ENCODE data around the gene EFEMP1. TPM values are rescaled to one million over a fixed set of nuclear protein-coding genes. Genes with fewer than 3 reads are reported as not detected.

Gene EFEMP1
- total RNA-seq, 1 experiment from 2014 or later: not detected

DNA sequence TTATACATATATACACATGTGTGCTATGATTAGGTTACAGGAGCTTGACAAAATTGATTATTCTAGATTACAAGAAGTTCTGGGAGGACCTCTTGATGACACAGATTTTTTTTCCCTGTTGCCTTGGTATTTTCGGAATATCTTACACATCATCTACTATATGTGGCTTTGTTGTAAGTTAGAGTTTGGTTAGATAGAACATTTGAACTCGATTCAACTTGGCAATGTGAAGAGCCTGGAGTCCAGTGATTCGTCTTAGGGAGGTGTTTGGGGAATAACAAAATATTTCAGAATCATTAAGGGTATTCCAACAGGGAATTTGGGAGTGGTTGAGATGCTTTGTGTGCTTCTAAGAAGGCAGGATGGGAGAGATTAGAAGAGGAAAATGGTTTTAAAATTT, 39.3 kb upstream of the EFEMP1 start:
- CTCF ChIA-PET: interaction anchor here (5.7 kb wide), 1 partner anchor 191 kb away, joined by 57 read pairs; no protein-coding TSS in a partner anchor
- Mint-ChIP-seq H3K4me3 (ENCODE audit: unreplicated experiment) (no peak overlapping the region), H3K27ac (ENCODE audit: unreplicated experiment) (no peak overlapping the region), H3K4me1 (ENCODE audit: low read depth, unreplicated experiment) (peaks cover 21% of the 10 kb centered on the region), H3K27me3 (ENCODE audit: insufficient read depth, unreplicated experiment) (no peaks in the 10 kb centered on the region), H3K9me3 (ENCODE audit: unreplicated experiment) (no peaks in the 10 kb centered on the region), H3K36me3 (ENCODE audit: insufficient read depth, unreplicated experiment) (no peaks in the 10 kb centered on the region)
- no TSS peak for BruUV-seq (replicated peaks)
- POLR2A ChIA-PET: no interaction called here
- Histone ChIP-seq H3K4me3 (ENCODE audit: low read depth, low read length) (no peak overlapping the region), H3K27me3 (replicated peaks; ENCODE audit: control insufficient read depth, insufficient read depth, low read length) (no peaks in the 10 kb centered on the region), H3K4me1 (peaks cover 13% of the 10 kb centered on the region), H3K36me3 (ENCODE audit: control insufficient read depth, insufficient read depth, low read length) (no peaks in the 10 kb centered on the region), H3K9me3 (no peaks in the 10 kb centered on the region)
- TF ChIP-seq, protein P1, sequence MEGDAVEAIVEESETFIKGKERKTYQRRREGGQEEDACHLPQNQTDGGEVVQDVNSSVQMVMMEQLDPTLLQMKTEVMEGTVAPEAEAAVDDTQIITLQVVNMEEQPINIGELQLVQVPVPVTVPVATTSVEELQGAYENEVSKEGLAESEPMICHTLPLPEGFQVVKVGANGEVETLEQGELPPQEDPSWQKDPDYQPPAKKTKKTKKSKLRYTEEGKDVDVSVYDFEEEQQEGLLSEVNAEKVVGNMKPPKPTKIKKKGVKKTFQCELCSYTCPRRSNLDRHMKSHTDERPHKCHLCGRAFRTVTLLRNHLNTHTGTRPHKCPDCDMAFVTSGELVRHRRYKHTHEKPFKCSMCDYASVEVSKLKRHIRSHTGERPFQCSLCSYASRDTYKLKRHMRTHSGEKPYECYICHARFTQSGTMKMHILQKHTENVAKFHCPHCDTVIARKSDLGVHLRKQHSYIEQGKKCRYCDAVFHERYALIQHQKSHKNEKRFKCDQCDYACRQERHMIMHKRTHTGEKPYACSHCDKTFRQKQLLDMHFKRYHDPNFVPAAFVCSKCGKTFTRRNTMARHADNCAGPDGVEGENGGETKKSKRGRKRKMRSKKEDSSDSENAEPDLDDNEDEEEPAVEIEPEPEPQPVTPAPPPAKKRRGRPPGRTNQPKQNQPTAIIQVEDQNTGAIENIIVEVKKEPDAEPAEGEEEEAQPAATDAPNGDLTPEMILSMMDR (IDR thresholded peaks at IDR 0.05; ENCODE audit: insufficient read depth in 1 of 2, low read depth in 1 of 2, low read length in 1 of 2, severe bottlenecking in 1 of 2, unreplicated experiment in 1 of 2): no peak
- DNase-seq: no peak
- intact Hi-C loops (cut with micrococcal nuclease; ENCODE audit: unreplicated experiment): no loop called here

DNA sequence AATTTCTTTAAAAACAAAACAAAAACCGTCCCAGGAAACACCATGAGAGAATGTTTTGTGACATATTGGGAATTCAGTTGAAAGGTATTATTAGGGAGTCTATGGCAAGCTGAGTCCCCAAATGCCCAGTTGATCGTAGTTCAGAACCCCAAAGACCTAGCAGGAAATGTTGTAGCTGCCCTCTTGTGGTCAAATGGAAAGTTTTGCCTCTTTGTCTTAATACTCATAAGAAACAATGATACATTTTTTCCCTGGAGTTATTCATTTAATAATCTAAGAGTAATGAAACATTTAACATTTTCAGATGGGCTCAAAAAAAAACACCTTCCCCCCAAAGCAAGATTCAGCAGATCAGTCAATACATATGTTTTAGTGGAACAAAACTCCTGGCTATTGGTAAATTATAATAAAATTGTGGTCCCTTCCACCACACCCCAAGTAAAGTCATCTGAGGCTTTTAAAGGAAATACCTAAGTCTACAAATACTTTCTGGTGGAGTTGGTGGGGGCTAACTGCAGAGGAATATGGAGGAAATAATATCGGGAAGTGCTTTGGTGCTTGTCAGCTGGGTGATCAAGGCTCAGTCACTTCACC, 37.8 kb upstream of the EFEMP1 start:
- H3K27me3 ChIP-seq (replicated peaks; ENCODE audit: control insufficient read depth, insufficient read depth, low read length): no peaks in the 10 kb centered on the region
- POLR2A ChIA-PET: no interaction called here
- CTCF ChIA-PET: interaction anchor here (1.1 to 5.7 kb wide), 3 partner anchors 190 to 248 kb away, joined by 3 to 57 read pairs (median 3); no protein-coding TSS in a partner anchor
- TF ChIP-seq, protein P1 (IDR thresholded peaks at IDR 0.05; ENCODE audit: insufficient read depth in 1 of 2, low read depth in 1 of 2, low read length in 1 of 2, severe bottlenecking in 1 of 2, unreplicated experiment in 1 of 2): peak; percentile 66 to 83
- no peak overlapping the region for H3K4me3 ChIP-seq (ENCODE audit: low read depth, low read length)
- H3K36me3 ChIP-seq (ENCODE audit: control insufficient read depth, insufficient read depth, low read length): no peaks in the 10 kb centered on the region
- H3K4me1 ChIP-seq: peaks cover 14% of the 10 kb centered on the region
- DNase-seq: peak in 1 of 2 experiments; percentile 42
- Mint-ChIP-seq H3K4me3 (ENCODE audit: unreplicated experiment) (no peak overlapping the region), H3K27me3 (ENCODE audit: insufficient read depth, unreplicated experiment) (no peaks in the 10 kb centered on the region), H3K27ac (ENCODE audit: unreplicated experiment) (peak overlapping the region; percentile 31), H3K4me1 (ENCODE audit: low read depth, unreplicated experiment) (peaks cover 21% of the 10 kb centered on the region), H3K36me3 (ENCODE audit: insufficient read depth, unreplicated experiment) (no peaks in the 10 kb centered on the region), H3K9me3 (ENCODE audit: unreplicated experiment) (no peaks in the 10 kb centered on the region)
- no TSS peak for BruUV-seq (replicated peaks)
- intact Hi-C loops (cut with micrococcal nuclease; ENCODE audit: unreplicated experiment): loop anchor here (1.0 to 2.0 kb wide), 5 partner anchors 47 to 274 kb away; no protein-coding TSS in a partner anchor
- H3K9me3 ChIP-seq: no peaks in the 10 kb centered on the region

DNA sequence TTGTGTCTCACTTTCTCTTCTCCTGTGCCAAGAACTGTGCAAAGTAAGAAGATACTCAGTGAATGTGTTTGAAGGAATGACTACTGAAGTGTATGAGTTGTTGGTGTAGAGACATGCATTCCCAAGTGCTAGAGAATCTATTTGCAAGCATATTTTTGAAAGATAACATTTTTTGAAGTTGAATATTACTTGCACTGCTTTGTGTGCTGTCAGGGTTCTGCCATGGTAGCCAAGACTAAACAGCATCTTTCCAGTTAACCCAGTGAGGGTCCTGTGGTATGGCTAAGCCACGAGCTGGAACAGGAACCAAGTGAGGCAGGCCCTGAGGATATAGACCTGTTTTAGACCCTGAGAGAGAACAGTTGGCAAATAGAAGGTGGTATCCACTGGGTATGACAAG, 35.2 kb upstream of the EFEMP1 start:
- no peaks in the 10 kb centered on the region for H3K36me3 Mint-ChIP-seq (ENCODE audit: insufficient read depth, unreplicated experiment)
- Histone ChIP-seq H3K9me3 (no peaks in the 10 kb centered on the region), H3K4me3 (ENCODE audit: low read depth, low read length) (no peak overlapping the region), H3K27me3 (replicated peaks; ENCODE audit: control insufficient read depth, insufficient read depth, low read length) (no peaks in the 10 kb centered on the region), H3K36me3 (ENCODE audit: control insufficient read depth, insufficient read depth, low read length) (no peaks in the 10 kb centered on the region), H3K4me1 (peaks cover 14% of the 10 kb centered on the region)
- no peaks in the 10 kb centered on the region for H3K27me3 Mint-ChIP-seq (ENCODE audit: insufficient read depth, unreplicated experiment)
- H3K27ac Mint-ChIP-seq (ENCODE audit: unreplicated experiment): peak overlapping the region; percentile 60
- H3K4me3 Mint-ChIP-seq (ENCODE audit: unreplicated experiment): no peak overlapping the region
- no peak for DNase-seq
- no peaks in the 10 kb centered on the region for H3K9me3 Mint-ChIP-seq (ENCODE audit: unreplicated experiment)
- BruUV-seq (replicated peaks): no TSS peak
- intact Hi-C loops (cut with micrococcal nuclease; ENCODE audit: unreplicated experiment): no loop called here
- CTCF ChIA-PET: no interaction called here
- TF ChIP-seq, protein P1 (IDR thresholded peaks at IDR 0.05; ENCODE audit: insufficient read depth in 1 of 2, low read depth in 1 of 2, low read length in 1 of 2, severe bottlenecking in 1 of 2, unreplicated experiment in 1 of 2): no peak
- POLR2A ChIA-PET: no interaction called here
- peaks cover 21% of the 10 kb centered on the region for H3K4me1 Mint-ChIP-seq (ENCODE audit: low read depth, unreplicated experiment)
